ENCODE data around the gene TPD52L1.
"Not testable (repeated sequence)": the region's sequence is repeated elsewhere in the genome, so short reads cannot be mapped to it uniquely, and the experiment has no call there.

Gene TPD52L1

DNA sequence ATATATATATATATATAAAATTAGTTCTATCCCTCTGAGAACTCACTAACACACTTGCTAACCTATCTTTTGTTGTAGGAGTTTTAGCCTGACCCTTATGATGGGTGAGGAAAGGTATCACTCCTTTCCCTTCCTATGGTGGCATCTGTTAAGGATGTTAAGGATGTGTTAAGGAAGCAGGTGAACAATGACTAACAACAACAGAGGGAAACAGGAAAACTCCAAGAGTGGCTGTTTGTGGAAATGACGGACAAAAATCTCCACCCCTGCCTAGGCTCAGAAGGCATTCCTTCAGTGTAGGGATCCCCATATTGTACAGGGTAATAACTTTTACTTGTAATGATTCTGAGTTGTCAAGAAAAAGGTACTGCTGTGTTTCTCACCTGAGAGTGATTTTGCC is 8.8 kb upstream of the TPD52L1 start:
- no peak for DNase-seq

DNA sequence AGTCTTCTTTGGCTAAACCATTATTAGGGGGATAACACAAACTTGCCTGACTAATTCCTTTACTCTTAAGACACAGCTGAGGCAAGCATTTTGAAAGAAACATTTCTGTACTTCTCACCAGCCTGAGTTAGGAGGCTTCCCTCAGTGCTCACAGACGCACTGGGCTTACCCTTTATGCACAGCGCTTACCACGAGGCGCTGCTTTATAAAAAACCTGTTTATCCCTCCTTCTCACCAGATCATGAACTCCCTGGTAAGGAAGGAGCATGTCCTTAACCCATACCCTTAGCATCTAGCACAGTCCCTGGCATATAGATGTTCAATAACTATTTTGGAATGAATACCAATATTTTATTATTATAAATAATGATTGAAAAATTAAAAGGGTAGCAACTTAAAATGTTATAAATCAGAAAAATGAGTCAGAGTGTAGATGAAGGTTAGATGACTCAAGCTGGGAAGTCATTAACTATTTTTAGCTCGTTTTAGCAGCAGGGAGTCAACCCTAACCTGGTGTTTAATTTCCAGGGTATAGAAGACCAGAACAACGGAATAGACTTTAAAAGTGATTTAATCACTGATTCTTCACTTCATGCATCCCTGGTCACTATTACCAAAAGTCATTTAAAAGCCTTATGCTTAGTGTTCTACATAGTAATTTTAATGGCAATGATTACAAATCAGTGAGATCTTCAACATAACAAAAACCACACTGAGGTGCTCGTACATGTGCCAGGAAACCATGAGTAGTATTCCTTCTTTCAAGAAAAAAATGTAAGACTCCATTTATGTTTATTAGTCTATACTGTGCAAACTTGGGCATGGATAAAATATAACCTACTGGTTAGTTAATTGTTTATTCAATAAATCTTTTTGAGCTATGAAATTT is 4.1 kb upstream of the TPD52L1 start:
- no peak for DNase-seq

DNA sequence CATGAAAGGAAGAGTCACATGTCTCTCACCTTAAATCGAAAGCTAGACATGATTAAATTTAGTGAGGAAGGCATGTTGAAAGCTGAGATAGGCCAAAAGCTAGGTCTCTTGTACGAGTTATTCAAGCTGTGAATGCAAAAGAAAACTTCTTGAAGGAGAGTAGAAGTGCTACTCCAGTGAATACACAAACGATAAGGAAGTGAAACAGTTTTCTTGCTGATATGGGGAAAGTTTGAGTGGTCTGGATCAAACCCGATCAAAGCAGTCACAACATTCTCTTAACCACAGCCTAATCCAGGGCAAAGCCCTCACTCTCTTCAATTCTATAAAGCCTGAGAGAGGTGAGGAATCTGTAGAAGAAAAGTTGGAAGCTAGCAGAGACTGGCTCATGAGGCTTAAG is 1.9 kb upstream of the TPD52L1 start:
- no peak for DNase-seq

DNA sequence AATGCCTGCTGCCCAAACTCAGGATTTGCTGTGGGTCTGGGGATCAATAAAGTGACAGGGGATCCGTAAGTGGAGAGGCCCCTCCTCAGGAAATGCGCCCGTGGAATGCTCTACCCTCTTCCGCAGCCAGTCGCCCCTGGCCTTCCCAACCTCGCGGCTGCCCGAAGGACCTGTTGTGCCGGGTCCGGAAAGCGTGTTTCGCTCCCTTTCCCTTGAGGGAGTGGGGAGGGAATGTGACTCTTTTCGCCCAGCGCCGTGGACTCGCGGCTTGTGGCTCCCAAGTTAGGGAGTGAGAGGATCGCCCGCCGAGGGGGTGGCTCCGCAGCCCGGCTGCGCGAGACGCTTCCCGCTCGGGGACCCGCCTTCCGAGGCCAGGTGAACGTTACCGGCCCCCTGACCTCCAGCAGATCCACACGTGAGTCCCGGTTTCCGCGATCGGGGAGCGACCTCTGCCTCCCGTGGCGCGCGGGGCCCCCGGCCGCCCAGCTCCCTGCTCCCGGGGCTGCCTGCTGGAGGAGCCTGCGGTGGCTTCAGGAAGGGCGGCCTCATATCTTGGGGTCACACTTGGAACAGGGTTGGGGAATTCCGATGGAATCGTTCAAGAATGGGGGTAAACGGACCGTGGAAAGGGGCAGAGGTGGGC is 666 bp downstream of the TPD52L1 start:
- no peak for DNase-seq

DNA sequence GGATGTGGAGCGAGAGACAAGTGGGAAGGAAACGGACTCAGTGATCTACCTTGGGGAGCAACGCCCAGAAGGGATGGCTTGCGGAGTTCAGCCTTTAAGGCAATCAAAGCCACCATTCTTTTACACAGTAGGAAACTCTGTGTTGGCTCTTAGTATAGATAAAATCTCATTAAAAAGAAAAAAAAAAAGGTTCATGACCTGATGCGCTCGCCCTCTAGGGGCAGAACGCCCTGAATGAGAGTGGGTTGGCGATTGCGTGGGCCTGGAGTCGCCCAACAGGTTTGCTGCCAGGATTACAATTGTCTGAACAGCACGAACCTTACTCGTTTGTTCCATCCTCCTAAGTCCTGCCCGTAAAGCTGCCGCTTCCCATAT is 1.2 kb downstream of the TPD52L1 start:
- DNase-seq = no peak

DNA sequence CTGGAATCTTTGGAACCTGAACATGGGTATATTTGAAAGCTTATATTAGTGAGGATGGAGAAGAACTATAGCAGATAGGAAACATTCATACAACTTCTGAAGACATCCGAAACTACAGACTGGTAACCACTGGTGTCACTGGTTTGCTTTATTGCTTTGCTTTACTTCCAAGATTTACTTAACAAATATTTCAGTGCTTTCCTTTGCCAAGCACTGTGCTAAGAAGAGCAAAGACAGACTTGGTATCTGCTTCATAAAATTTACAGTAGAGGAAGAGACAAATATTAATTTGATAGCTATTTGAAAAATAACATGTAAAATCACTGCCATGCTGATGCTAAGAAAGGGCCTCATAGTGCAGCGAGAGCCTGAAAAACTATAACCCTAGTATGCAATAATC is 1.8 kb downstream of the TPD52L1 start:
- no peak for DNase-seq

DNA sequence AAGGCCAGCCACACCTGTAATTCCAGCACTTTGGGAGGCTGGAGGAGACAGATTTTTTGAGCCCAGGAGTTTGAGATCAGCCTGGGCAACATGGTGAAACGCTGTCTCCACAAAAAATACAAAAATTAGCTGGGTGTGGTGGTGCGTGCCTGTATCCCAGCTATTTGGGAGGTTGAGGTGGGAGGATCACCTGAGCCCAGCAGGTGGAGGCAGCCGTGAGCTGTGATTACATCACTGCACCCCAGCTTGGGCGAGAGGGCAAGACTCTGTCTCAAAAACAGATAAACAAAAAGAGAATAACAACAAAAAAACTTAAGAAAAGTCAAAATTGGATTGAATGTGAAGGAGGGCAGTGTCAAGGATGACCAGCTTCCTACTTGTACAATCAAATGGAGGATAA is 2.9 kb downstream of the TPD52L1 start:
- DNase-seq = no peak

DNA sequence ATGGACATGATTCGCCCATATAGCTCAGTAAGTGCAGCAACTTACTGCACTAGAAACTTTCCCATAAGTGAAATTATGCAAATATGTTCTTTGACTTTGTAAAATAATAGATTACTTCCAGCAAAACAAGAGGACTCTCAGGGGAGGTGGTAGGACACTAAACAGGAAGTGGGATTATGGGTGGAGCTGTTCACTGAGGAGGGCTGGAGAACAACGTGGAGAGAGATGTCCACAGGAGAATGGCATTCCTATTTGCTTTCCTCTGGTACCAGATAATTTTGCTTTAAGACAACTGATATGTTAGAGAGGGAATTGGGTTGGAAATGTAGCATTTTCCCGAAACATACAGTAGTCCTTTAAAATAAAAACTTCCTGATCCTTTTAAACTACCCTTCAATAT is 3.7 kb downstream of the TPD52L1 start:
- DNase-seq = no peak

DNA sequence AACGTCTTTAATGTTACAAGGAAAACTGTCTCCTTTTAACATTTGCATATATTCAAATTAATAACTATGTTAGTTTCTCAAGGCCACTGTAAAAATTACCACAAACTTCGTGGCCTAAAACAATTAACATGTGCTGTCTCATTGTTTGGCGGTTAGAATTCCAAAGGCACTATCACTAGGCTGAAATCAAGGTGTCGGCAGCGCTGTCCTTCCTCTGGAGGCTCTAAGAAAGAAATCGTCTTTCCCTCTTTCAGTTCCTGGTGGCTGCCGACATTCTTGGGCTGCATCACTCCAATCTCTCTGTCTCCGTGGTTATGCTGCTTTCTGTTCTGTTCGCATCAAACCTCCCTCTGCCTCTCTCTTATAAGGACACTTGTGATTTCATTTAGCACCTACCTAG is 4.2 kb downstream of the TPD52L1 start:
- no peak for DNase-seq

DNA sequence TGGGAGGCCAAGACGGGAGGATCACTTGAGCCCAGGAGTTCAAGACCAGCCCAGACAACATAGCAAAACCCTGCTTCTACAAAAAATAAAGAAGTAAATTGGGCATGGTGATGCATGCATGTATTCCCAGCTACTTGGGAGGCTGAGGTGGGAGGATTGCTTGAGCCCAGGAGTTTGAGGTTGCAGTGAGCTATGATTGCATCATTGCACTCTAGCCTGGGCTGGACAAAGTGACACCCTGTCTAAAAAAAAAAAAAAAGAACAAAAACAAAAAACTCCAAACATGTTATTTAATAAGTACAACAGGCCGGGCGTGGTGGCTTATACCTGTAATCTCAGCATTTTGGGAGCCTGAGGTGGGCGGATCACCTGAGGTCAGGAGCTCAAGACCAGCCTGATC is 9.8 kb downstream of the TPD52L1 start:
- not testable (repeated sequence) for DNase-seq

DNA sequence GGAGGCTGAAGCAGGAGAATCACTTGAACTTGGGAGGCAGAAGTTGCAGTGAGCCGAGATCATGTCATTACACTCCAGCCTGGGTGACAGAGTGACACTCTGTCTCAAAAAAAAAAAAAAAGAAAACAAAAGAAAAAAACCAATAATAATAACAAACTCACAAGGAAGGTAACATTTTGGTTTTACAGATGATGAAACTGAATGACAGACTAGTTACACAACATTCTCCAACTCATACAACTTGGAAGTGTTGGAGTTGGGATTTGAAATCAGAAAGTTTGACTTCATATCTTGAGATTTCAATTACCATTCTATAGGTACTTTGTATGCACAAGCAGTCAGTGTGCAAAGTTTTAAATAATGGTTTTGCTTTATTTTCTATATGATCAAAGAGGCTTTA is 10.2 kb downstream of the TPD52L1 start:
- DNase-seq = no peak

DNA sequence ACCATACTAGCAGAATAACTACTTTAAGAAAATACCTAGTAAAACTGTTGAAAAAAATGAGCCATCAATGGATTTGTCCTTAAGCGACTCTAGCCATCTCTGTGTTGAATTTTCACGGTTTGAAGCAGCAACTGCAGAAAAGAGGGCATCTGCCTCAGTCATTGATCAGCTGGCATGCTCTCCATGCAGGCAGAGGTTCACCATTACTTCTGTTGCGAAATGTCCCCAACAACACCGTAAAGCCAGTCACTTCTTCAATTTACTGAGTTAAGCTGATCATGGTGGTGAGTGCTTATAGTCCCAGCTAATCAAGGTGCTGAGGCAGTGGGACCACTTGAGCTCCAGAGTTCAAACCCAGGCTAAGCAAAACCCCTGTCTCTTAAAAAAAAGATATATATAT is 11.1 kb downstream of the TPD52L1 start:
- no peak for DNase-seq

DNA sequence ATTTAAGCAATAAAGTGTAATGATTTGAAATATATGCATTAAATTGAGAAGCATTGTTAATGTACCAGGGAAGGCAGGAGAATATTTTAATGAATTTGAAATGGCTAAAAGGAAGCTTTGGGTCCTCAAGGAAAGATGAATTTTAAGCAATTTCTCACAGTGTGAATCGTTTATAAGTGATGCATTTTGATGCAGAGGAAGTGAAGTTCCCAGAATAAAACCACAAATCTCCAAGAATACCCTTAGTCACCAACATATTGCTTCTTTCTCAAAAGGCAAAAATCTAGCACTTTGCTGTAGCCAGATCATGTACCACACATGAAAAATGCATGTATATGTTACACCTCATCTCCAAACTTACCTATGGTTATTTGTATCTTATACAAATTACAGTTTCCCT is 11.7 kb downstream of the TPD52L1 start:
- DNase-seq = no peak

DNA sequence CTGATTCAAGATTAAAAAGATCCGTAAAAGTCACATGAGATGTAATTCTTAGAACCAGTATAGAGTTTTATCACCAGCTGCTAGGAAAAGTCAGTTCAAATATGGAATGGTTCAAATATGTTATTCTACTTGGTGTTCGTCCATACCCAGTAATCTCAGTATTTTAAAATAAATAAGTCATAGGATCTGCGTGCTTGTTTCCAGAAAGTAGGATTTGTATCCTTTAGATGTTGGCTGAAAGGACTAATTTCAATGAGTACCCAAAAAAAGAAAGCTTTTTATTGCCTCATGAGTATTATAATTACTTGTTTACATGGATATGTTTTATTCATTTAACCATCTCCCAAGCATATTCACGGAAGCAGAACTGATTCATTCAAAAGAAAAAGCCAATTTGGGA is 12.2 kb downstream of the TPD52L1 start:
- DNase-seq = no peak

DNA sequence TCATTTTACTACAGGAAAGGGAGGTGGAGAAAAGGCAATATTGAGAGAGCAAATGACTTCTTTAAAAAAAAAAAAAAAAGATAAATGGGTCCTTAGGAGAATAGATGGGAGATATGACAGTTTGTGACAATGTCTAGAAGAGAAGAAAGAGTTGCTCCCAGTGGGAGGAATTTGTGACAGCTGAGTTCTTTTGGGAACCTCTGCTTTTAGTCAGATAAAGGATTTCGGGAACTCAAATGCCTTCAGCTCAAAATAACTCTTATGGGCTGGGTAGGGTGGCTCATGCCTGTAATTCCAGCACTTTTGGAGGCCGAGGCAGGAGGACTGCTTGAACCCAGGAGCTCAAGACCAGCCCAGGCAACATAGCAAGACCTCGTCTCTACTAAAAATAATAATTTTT is 13.1 kb downstream of the TPD52L1 start:
- DNase-seq = no peak

DNA sequence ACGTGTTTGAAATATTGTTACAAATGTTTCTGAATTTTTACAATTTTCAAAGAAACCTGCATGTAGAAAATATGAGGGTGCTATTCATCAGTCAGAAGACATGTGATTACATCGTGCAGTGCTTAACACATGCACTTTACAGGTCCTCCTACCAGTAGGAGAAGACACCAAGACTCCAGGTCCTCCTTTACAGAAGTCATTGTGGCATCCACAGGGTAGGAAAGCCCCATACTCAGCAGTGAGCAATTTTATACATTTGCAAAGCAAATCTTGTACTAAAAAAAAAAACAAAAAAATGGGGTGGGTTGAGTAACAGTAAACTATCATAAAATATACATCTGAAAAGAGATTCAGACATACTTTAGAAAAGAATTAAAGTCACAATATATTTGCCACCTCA is 14.0 kb downstream of the TPD52L1 start:
- no peak for DNase-seq

DNA sequence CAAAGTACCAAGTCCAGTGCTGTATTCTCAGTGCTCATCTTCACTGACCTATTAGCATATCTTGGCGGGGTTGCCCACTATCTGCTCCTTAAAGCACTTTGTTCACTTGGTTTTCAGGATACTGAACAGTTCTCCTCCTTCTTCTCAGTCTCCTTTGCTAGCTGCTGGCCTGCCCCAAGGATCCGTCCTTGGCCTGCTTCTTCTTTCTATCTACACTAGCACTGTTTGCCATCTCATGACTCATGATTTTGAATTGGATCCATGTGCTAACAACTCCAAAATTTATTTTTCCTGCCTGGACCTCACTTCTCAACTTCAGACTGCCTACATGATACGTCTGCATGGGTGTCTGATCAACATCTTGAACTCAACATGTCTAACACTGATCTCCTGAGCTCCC is 15.5 kb downstream of the TPD52L1 start:
- no peak for DNase-seq

DNA sequence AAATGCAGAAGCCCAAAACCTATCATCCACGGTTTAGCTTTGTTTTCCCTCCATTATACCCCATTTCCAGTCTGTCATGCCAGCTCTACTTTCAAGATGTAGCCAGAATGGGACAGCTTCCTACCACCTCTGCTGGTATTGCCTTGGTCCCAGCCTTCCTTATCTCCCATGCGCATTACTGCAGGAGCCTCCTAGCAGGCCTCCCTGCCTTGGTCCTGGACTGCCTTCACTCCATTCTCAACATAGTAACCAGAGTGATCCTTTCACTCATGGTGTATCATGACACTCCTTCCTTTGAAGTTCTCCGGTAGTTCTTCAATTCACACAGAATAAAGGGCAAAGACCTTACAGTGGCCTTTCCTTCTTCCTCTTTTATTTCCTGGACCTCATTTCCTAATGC is 15.9 kb downstream of the TPD52L1 start:
- no peak for DNase-seq

DNA sequence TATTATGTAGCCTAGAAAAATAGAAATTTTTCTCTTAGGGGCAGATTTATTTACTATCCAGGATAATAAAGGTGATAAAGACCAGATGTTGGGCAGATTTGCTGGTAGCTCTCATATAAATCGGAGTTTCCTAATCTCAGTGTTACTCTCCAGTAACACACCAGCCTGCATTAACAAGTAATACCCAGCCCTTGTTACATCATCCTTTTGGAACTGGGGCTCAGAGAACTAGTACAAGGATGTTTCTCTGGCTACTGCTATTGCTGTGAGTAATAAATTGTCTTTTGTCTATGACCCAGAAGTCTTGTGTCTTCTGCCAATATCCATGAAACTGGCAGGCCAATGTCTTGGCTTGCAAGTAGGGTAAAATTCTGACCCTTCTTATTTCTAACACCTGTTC is 16.8 kb downstream of the TPD52L1 start:
- DNase-seq = no peak

DNA sequence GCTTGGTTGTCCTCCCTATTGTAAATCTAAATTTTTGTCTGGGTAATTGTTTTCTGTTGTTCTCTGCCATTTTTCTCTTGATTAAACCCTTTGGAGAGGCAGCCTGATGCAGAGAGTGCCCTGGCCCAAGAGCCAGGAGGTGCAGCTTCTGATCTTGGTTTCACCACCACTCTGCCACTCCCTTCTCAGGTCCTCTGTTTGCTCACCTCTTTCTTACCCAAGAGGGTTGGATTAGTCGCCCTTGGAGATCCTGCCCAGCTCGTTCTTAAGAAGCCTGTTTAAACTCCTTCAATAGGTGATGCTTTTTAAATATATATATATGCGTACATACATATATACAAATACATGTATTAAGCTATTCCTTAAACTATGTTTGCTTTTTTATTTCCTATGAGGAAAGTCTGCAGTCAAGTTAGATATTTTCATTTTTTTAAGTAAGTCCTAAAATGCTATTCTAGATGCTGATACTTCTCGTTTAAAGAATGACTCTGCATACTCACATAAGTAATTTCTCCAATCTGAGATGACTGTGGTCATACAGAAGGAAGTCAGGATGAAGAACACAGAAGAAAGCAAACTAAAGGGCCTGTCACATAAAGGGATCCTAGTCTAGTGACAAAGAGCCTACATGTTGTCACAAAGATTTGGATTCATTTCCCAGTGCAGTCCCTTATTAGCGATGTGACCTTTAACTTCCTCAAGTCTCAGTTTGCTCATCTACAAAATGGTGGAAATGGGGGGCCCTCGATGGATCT is 19.9 kb downstream of the TPD52L1 start:
- no peak for DNase-seq

DNA sequence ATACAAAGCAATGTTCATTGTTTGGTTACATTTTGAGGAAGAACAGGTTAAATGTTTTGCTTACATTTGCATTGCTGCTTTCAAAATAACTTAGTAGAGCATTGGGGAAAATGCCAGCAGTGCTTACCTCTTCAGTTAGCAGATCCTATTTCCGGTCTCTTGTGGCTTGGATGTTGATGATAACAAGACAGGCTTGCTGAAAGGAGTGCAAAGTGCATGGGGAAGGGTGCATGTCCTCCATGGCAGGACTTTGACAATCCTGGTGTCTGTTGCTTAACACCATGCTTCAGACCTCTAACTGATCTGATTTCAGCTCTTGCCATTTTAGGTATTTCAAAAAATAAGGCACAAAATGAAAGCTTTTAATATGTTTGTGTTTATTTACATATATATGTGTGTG is 21.1 kb downstream of the TPD52L1 start:
- no peak for DNase-seq

DNA sequence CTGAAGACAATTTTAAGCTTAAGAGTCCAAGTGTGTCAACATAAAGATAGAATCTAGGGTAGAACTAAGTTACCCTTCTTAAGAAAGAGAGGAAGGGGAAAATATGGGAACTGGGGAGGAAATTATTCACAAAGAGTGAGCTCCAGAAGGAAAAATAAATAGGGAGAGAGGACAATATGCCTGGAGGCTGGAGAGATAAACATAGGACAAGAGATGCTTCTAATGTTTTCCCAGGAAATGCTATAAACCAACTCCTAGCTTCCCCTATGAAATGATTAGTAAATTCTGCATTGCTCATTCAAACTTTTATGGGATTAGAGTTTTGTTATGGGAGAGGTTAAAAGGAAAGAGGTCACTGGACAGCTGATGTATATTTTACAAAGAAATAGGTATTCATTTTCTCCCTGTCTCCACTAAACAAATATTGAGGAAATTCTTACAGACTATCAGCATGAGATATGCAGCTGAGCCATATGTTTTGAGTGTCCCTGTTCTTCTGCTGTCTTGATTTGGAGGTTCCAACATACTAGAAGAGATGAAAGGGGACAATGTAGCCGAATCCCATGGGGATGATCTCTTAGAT is 22.0 kb downstream of the TPD52L1 start:
- DNase-seq = no peak

DNA sequence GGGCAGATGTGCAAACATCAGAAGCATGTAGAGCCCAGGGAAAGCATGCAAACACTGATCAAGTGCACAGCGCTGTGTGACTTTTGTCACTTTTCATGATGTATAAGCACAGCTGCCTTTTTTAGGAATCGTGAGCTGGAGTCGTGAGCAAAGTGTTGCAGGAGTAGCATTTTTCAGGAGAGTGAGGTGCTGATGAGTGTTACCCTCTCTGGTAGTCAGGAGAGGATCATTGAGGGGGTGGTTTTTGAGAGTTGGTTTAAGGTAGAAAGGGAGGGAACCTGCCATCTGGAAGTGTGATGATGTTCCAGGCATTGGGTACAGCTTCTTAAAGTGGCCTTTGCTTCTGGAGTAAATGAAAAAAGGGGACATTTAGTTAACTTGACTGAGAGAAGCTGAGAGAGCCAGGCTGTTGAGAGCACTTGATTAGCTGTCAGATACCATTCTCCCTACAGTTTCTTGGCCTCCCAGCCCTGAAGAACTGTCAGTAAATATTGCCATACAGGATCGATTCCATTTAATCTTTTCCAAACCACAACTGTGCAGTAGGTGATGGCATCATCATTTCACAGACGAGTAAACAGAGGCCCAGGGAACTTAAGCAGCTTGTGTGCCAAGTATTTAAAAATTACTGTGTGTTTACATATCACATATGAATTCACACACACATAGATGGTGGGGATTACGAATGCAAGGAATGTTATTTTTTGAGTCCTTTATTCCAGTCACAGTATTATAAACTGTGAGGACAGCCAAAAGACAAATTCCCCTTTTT is 28.9 kb downstream of the TPD52L1 start:
- no peak for DNase-seq
